ENCODE data around the gene GALNT9.

GALNT9 gene

DNA sequence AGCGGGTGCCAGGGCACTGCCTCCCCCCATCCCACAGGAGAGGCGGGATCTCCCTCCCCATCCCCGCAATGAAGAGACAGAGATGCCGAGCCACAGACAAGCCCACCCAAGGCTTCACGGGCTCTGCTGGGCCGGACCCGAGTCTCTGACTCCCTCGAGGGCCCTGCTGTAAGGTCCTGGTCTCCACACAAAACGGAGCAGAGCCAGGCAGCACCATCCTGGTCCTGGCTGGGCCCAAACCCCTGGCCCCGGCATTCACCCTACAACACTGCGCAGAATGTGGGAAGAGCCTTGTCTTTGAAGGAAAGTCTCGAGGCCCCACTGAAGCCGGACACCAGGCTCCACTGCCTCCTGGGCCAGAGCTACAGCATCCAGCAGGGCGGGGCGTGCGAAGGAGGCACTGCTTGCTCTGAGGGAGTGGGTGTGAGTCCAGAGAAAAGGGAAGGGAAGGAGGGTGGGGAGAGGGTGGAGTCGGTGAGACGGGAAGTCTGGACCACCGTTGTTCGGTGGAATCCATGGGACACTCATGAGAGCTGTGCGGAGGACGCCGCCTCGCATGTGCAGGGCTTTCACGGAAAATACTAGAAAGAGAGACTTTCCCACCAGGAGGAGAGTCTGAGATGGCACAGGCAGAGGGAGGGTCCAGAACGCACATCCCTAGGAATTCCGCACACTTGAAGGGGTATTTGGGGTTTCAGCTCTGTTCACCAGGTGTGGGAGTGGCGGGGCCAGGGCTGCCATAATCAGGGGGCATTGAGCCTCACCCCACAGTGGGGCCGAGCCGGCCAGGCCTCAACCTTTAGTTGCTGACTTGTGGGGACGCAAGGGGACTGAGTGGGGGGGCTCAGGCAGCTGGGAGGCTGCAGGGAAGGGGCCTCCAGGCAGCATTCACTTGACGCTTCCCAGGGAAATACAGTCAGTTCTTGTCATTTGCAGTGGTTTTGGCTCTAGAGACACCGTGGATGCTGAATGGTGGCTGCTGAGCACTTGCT lies 36.8 kb downstream of the GALNT9 start:
- no peak for DNase-seq

DNA sequence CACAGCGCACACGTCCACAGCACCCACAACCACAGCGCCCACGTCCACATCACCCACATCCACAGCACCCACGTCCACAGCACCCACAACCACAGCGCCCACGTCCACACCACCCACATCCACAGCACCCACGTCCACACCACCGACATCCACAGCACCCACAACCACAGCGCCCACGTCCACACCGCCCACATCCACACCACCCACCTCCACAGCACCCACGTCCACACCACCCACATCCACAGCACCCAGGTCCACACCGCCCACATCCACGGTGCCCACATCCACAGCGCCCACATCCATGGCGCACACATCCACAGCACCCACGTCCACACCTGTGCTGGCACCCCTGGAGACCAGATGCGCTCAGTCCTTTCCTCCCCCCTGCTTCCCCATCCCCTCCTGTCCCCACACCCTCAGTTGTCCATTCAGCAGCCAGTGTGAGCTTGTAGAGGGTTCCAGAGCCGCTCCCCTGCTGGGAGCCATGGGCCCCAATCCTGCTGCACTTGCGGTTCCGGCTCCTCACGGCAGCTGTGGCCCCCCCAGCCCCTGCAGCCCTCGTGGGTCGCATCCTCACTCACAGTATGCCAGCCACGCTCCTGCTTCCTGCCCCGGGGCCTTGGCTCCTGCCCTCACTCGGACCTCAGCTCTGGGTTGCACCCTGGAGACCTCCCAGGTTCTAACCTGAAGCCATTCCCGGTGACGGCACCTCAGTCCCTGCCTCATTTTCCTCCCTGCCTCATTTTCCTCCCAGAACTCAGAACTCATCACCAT lies 37.8 kb downstream of the GALNT9 start:
- DNase-seq = no peak

DNA sequence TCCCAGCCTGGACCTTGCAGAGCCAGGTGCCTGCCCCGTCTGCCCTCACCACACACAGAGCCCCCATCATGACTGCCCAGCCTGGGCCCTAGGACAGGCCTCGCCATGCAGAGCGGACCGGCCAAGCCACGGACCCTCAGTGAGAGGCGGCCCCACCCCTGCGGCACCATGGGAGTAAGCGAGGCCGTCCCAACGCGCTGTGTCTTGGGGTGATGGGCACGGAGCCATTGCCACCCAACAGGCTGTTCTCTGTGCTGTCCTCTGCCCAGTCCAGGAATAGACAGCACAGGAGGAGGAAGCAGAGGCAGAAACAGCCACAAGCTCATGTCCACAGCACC lies 39.2 kb downstream of the GALNT9 start:
- DNase-seq = no peak

DNA sequence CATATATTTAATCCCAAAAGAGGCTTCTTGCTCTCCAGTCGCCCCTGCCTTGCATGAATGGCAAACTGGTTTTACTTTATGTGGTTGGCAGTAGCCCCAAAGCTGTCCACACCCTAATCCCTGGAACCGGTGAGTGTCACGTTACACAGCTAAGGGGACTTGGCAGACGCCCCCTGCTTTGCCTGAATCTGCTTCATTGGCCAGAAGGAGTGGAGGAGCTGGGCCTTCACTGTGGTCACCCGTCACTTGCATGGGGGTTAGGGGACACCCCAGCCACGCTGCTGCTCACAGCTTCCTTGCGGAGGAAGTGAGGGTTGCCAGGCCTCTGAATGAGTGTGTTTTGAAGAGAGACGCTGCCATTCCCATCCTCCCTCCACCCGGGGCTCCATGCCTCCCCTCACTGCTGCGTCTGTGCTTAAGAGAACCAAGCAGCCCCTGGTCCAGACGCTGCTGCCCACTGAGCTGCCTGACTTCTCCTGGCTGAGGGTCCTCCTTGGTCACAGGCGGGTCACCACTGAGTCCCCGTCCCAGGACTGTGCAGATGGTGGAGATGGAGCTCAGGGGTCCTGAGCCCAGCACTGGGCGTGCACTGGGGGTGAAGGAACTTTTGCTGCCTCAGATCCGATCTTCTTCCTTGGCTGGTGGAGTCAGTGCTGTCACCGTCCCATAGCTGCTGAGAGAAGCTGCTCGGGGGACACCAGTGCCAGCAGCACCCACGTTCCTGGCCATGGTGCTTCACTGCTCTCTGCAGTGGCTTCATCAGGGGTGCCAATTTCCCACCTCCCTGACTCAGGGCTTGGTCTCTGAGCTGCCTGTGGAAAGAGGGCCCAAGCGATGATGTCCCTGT lies 39.8 kb downstream of the GALNT9 start:
- no peak for DNase-seq

DNA sequence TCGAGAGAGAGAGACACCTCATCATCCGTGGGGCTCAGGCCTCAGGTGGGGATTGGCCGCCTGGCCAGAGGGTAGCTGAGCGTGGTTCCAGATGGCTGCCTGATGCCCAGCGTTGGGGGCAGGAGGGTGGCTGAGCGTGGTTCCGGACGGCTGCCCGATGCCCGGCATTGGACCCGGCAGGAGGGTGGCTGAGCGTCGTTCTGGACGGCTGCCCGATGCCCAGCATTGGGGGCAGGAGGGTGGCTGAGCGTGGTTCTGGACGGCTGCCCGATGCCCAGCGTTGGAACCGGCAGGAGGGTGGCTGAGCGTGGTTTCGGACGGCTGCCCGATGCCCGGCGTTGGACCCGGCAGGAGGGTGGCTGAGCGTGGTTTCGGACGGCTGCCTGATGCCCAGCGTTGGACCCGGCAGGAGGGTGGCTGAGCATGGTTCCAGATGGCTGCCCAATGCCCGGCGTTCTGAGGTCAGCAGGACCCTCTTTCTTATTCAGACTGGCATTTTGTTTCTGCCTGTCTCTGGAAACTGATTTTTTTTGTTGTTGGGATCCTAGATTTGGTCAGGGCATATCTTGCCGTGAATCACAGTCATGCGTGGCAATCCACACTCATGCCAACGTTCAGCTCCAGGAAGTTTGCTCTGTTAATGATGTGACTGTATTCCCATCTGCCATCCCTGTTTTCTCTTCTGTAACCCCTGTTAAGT lies 40.7 kb downstream of the GALNT9 start:
- DNase-seq = no peak

DNA sequence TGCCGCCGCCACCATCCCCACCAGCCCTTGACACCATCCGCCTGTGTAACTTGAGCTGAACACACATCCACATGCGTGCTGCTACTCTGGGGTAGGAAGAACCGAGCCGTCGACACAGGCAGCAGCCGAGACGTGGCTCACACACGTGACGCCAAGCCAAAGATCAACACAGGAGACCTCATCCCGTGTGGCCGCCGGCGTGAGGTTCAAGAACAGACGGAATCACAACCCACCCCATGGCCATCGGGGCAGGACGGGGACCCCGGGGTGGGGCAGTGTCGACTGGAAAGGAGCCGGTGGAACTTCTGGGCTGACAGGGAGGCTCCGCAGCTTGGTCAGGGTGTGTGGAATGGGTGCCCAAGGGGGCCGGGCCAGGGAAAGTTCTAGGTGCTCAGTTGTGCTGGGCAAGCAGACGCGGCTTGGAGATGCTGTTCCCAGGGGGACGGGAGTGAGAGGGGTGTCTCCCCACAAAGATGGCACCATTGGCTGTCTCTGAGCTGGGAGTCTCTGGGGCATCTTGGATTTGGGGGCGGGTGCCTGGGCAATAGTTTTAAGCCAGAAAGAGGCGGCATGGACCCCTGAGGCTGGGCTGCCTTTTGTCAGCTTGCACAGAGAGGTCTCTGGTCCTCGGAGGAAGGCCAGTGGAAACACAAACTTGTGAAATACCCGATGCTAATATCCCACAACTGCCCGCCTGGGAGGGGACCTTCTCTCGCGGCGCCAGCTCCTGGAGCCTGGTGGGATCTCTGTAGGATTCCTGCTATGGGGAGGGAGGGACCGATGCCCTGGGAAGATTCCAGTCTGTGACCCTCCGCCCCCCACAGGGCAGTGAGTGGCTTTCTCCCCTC lies 41.8 kb downstream of the GALNT9 start:
- no peak for DNase-seq

DNA sequence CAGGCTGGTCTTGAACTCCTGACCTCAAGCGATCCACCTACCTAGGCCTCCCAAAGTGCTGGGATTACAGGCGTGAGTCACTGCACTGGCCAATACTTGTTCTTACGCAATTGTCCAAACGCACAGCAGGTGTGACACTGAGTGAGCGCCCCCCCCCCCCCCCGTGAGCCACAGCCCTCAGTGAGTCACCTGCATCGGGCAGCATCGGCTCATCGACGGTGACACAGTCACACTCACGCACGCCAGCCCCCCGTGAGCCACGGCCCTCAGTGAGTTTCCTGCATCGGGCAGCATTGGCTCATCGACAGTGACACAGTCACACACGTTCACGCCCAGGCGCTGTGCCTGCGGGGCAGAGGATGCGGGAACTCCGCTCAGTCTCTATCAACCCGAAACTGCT lies 42.5 kb downstream of the GALNT9 start:
- DNase-seq = no peak

DNA sequence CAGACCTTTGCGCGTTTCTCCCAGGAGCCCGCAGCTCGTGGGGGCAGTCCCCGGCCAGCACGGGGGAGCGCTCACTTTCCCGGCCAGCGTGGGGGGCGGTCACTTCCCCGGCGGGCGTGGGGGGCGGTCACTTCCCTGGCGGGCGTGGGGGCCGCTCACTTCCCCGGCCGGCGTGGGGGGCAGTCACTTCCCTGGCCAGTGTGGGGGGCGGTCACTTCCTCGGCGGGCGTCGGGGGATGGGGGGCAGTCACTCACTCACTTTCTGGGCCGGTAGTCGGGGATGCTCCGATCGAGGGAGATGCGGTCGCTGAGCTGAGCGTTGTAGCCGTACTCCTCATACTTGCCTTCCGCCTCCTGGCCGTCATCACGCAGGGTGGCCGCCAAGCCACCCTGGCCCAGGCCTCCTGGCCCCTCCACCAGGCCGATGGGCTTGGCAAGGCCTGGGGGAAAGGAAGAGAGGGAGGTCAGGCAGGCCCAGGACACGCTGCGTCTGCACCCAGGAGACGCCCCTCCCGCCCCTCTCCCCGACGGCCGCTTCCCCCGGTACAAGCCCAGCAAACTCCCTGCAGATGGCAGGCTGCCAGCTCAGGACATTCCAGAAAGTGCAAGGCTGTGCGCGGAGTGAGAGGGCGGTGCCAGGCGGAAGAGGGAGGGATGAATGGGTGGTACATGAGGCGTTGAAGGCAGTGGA lies 43.3 kb downstream of the GALNT9 start:
- DNase-seq = no peak

DNA sequence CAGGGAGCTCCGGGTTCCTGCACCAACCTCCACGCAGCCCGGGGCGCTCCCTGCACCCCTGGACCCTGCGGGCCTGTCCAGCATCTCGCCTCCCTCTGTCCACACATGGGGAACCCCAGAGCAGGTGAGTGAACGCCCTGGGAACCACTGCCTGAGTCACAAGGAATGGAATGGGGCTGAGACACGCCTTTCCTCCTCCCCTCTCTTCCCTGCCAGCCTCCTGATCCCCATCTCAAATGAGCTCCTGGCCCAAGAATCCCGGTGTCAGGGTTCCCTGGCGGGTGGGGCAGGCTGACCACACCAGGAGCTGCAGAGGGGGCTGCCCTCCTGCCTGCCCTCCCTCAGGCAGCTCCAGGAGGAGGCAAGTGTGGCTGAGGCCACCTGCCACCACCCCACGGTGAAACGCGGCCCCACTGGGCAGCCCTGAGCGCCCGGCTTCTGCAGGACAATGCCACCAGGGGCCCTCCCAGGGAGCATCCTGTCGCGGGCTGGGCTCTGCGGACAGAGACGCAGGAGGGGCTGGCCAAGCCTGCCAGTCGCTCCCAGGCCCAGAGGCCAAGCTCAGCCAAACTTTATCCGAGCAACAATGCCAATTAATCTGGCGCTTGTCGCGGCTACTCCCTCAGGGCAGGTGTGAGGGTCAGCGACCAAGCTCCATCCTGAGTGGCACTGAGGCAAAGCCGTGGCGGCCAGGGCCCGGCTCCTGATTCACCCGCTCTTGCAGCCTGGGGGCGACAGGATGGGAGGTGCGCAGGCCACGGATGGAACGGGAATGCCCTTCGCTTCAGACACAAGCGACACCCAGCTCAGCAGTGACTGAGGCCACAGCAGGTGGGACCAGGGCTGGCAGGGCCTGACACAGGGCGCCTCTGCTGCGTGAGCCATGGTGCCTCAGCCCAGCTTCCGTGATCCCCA lies 44.3 kb downstream of the GALNT9 start:
- no peak for DNase-seq

DNA sequence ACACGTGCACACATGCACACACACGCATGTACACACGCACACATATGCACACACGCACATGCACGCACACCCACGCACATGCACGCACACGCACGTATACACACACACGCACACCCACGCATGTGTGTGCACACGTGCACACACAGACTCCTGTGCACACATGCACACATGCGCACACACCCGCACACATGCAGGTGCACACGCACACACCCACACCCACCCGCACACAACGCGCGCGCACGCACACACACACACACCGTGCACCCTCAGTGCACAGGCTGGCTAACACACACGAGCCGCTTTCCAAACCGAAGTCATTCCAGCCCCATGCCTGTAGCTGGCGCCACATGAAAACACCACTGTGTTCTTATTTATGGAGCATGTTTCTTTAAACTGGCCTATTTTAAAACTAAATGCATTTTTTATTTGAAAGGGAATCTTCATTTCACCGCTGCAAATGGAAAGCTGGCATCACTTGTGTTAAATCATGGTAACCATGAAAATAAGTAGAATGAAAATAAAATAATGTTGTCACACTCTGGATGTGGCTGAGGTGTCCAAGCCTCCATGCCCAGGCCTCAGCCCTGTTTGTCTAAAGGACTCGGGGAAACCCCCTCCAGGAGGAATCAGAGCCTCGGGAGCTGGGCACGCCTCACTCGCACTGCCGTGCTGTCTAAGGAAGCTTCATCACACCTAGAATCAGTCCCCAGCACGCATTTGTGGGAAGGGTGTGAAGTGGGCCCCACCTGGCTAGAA lies 45.1 kb downstream of the GALNT9 start:
- DNase-seq = no peak

DNA sequence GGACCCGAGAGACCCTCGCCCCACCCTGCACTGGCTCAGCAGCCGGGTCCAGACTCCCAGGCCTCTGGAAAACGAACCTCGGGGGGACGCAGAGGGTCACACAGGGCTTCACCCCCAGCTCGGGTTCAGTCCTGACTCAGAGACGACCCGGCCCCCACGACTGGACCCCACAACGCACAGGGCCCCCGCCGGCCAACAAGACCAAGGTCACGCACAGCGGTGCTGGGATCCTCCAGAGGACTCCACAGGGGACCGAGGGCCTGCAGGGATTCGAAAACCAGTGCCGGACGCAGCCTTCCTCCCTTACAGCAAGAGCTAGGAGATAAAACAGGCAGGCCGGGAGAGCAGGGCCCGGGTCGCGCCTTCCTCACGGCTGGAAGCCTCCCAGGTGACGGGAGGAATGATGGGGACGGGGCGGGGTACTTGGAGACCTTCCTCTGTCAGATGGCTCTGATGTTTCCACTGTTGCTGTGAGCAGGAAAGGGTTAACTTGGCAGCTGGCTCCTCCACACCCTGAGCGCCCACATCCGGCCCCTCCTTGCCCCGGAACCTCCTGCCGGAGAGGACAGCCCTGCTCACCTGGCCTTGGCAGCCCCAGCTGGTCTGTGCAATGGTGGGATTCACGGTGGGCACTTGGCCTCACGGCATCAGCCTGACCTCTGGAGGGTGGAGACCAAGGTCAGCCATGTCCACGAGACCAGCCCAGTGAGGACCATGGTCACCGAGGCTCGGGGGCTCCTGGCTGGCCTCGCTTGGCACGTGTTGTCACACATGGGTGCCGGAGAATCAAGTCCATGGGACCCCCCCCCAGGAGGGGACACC lies 46.2 kb downstream of the GALNT9 start:
- DNase-seq = no peak

DNA sequence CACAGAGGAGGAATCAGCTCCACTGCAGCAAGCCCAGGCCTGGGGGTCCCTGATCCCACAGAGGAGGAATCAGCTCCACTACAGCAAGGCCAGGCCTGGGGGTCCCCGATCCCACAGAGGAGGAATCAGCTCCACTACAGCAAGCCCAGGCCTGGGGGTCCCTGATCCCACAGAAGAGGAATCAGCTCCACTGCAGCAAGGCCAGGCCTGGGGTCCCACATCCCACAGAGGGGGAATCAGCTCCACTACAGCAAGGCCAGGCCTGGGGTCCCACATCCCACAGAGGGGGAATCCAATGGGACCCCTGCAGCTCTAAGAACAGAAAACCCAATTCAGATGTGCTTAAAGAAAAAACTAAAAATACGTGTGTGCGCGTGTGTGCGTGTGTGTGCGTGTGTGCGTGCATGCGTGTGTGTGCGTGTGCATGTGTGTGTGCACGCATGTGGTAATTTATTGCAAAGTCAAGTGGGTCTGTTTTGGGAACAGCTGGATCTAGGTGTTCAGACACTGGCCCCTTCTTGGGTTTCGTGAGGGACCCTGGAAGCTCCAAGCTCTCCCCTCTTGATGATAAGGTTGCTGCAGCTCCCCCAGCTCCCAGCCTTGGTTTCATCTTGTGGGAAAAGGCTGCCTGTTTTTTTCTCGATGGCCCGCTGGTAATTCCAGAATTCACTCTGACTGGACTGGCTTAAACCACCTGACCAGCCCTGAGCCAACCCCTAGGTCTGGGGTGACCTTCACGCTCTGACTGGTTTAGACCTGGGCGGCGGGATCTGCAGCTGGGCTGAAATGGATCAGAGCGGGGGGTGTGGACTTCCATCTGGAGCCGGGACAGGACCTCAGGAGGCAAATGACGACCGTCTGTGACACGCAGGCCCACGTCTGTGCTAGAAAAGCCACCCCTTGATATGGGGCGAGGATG lies 47.1 kb downstream of the GALNT9 start:
- DNase-seq = no peak

DNA sequence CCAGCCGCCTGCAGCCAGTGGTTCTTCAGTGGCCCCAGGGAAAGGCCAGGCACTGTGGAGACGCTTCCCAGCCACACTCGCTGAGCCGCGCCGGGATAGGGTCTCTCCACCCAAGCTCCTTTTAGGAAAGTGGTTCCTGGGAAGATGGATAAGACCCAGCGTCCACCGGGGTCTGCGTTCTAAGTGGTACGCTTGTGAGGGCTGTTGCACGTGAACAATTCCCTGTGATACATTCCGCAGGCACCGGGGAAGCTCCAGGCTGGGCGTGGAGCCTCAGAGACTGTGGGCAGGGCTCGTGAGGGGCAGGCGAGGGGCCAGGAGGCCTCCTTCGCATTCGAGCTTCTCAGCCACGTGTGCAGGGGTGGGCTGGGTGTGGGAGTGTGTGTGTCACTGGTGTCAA lies 48.4 kb downstream of the GALNT9 start:
- no peak for DNase-seq

DNA sequence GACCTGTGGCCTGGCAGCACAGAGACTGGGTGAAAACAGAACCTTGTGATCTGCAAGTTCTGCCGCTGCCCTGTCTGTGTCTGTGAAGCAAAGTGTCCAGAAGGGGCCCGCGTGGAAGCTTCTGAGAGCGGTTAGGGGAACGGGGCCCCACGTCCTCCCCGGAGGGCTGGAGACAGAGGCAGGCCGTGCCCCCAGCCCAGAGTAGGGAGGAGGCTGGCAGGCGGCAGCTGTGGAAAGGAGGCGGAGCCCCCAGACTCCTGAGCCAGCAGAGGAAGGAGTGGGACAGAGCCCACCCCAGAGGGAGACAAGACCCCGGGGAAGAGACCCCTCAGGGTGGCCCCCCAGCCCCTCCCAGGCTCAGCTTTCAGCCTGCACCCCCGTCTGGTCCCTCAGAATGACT lies 49.0 kb downstream of the GALNT9 start:
- DNase-seq = no peak

DNA sequence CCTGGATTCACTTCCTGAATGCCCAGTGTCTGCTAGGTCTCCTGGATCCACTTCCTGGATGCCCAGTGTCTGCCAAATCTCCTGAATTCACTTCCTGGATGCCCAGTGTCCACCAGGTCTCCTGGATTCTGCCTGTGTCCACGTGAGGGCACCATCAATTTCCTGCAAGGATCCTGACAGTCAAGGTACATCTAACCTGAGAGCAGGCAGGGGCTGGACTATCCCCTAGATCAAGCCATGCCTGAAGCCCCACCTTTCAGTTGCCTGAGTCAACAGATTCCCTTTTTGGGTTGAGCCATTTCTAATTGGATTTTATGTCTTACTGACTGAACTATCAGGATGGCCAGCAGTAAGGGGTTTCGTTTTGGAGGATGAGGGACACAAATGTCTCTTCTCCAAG lies 49.5 kb downstream of the GALNT9 start:
- no peak for DNase-seq

DNA sequence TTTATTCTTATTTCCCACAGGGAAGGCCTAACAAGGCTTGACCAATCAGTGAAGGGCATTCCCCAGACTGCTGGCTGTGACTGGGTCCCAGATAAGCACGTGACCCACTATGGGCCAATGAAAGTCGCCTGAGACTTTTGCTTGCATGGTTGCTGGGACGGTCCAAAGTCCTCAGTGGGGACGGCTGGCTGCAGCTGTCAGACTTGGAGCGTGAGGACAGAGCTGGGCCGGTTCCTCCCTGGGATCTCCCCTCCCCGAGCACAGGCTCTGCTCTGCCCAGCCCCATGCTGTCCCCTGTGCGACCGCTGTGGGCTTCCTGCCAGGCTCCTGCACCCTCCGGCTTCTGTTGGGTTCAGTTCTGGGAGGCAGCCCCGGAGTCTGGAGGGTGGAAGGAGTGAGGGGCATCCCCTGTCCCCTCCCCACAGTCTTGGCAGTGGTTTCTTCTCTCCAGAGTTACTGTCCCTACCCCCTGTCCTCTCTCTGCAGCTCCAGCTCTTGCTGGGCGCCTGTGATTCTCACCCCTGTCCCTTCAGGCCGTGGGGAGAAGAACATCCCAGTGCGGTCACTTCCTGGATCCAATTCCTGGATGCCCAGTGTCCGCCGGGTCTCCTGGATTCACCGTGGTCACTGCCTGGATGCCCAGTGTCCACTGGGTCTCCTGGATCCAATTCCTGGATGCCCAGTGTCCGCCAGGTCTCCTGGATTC lies 50.1 kb downstream of the GALNT9 start:
- no peak for DNase-seq

Measured in CD4-positive, alpha-beta T cell treated with Interferon gamma for 1 hour (primary cell).